ENCODE measurements around the gene EHBP1L1.

DNA sequence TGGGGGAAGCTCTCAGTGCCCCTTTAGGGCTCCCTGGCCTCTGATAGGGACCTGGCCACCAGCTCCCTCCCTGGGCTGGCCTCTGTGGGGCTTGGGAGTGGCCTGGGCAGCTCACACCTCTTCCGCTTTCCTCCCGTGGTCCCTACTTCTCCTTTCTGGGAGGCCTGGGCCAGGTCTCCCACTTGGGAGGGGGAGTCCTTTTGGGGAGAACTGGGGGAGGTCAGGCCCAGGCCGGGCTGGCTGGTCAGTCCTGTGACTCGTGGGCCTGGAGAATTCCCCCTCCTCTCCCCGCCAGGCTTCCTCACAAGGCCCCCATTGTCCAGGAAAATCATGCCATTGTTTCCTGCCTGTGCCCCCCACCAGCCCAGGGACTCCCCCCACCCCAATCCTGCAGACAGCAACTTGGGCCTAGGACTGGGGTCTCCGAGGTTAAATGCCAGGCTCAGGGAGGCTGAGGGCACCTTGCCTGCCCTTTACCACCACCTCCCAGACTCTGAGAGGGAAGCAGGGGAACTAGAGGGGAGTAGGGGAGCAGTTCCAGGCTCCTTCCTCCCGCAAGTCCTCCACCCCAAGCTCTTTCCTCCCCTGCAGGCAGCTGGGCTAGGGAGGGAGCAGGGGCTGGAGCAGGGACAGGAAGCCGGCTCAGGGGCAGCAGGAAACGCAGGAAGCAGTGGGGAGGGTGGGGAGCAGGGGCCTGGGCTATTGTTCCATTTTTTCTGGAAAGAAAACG lies 35.3 kb downstream of the EHBP1L1 start:
- TF ChIP-seq, protein P1, sequence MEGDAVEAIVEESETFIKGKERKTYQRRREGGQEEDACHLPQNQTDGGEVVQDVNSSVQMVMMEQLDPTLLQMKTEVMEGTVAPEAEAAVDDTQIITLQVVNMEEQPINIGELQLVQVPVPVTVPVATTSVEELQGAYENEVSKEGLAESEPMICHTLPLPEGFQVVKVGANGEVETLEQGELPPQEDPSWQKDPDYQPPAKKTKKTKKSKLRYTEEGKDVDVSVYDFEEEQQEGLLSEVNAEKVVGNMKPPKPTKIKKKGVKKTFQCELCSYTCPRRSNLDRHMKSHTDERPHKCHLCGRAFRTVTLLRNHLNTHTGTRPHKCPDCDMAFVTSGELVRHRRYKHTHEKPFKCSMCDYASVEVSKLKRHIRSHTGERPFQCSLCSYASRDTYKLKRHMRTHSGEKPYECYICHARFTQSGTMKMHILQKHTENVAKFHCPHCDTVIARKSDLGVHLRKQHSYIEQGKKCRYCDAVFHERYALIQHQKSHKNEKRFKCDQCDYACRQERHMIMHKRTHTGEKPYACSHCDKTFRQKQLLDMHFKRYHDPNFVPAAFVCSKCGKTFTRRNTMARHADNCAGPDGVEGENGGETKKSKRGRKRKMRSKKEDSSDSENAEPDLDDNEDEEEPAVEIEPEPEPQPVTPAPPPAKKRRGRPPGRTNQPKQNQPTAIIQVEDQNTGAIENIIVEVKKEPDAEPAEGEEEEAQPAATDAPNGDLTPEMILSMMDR (IDR thresholded peaks at IDR 0.05), result no peak
- TF ChIP-seq POLR2A (IDR thresholded peaks at IDR 0.05), result no peak

Data from ovary (tissue), 3 donors.